Spleen (tissue), 7 donors: ENCODE results near the gene HADH.

ENCODE experiments used
- CTCF ChIP-seq, 11 experiments: fragments of 200-600 bp in 7 of 11; fragments of 450-650 bp in 4 of 11; sonication (generic) in 4 of 11; IDR thresholded peaks in 8 of 11; conservative IDR thresholded peaks in 3 of 11; 1 replicate in 7 of 11; 2 replicates in 4 of 11; pipeline versions ENCODE4 v1.4.0 to v1.8.0; 2016 to 2021; ENCODE audit warnings: antibody characterized with exemption in 11 of 11, inconsistent platforms in 4 of 11, mild to moderate bottlenecking in 1 of 11
- POLR2A ChIP-seq, 3 donors: fragments of 450-650 bp; IDR thresholded peaks; one replicate each; pipeline ENCODE4 v1.5.1; 2017; ENCODE audit warnings: antibody characterized with exemption in 3 of 3, mild to moderate bottlenecking in 1 of 3
- donor health status: DM: no; HTN: no; CAD: no; lungs with moderate emphysema.
- donor health status: DM: no; HTN: no; CAD: no.
- donor health status: DM: no; HTN: no; CAD: no.

DNA sequence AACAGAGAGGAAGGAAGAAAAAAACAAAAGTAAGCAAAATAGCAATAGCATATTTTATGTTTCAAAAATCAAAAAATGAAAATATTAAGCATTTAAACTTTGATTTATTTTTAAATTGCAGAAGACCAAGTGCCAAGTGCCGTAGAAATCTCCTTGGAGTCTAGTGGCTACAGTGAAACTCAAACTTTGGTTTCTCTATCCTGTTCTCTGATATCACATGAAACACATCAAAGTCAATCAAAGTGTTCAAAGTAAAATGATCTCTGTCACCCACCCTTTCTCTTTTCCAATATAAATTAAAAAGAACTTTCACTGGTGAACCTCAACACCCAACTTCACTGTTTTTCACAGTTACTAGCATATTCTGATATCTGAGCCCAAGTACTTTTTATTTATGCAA is 81.1 kb downstream of the HADH start:
- TF ChIP-seq CTCF (IDR thresholded peaks at IDR 0.05 in 8 of 11, conservative IDR thresholded peaks at IDR 0.05 in 3 of 11), result no peak
- no peak for TF ChIP-seq POLR2A (IDR thresholded peaks at IDR 0.05)
